Retinal pigment epithelial cell (primary cell): Measurements from ENCODE around the gene DDB1.

Experiments used
- DNase-seq: peaks from one replicate; pipeline ENCODE4 v3.0.0-alpha.2; 2010; ENCODE audit warnings: low read depth
- H3K4me3 ChIP-seq: 2 replicates; pipeline ENCODE4 v1.5.1; 2011; ENCODE audit warnings: mild to moderate bottlenecking, low read length, control low read depth, moderate library complexity
- TF ChIP-seq, protein P1 (sequence below): conservative IDR thresholded peaks from 2 replicates; pipeline ENCODE4 v1.5.1; 2011; ENCODE audit warnings: low read depth, low read length, control low read depth, inconsistent platforms

DDB1 gene

DNA sequence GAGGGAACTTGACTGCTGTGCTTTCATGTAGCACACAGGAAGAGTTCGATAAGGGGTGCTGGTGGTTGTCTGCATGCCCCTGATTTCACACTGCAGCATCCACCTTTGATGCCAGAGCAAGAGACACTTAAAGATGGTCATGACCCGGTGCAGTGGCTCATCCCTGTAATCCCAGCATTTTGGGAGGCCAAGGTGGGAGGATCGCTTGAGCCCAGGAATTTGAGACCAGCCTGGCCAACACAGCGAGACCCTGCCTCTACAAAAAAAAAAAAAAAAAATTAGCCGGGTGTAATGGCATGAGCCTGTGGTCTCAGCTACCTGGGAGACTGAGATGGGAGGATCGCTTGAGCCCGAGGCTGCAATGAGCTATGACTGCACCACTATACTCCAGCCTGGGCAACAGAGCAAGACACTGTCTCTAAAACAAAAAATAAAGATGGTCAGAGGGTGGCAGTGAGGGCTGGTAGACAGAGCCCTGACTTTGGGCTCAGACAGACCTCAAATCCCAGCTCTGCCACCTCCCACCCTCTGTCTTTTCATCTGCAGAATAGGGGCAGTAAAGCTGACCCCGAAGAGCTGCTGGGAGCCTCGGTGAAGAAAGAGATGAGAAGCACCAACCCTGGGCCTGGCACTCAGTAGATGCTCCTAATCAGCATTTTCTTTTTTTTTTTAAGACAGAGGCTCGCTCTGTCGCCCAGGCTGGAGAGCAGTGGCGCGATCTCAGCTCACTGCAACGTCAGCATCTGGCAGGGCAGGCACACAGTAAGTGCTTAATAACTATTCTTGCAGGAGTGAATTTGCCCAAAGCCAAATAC lies 55.5 kb downstream of the DDB1 start:
- H3K4me3 ChIP-seq: no peak overlapping the region
- no peak for DNase-seq
- TF ChIP-seq, protein P1, sequence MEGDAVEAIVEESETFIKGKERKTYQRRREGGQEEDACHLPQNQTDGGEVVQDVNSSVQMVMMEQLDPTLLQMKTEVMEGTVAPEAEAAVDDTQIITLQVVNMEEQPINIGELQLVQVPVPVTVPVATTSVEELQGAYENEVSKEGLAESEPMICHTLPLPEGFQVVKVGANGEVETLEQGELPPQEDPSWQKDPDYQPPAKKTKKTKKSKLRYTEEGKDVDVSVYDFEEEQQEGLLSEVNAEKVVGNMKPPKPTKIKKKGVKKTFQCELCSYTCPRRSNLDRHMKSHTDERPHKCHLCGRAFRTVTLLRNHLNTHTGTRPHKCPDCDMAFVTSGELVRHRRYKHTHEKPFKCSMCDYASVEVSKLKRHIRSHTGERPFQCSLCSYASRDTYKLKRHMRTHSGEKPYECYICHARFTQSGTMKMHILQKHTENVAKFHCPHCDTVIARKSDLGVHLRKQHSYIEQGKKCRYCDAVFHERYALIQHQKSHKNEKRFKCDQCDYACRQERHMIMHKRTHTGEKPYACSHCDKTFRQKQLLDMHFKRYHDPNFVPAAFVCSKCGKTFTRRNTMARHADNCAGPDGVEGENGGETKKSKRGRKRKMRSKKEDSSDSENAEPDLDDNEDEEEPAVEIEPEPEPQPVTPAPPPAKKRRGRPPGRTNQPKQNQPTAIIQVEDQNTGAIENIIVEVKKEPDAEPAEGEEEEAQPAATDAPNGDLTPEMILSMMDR: no peak

DNA sequence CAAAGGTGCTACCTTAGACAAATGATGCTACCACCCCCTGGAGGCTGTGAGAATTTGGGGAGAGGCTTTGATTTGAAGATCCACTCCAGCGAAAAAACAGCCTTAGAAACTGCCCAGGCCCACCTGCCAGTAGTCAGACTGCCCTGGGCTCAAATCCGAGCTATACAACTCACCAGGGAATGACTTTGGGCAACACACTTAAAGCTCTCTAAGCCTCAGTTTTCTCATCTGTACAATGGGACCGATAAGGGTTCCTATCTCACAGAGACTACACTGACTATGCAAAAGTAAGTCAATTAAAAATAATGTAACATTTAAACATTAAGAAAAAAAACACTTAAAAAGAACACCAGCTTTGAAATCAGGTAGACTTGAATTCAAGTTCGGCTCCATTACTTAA lies 57.7 kb downstream of the DDB1 start:
- H3K4me3 ChIP-seq: no peak overlapping the region
- TF ChIP-seq, protein P1: no peak
- DNase-seq: no peak

DNA sequence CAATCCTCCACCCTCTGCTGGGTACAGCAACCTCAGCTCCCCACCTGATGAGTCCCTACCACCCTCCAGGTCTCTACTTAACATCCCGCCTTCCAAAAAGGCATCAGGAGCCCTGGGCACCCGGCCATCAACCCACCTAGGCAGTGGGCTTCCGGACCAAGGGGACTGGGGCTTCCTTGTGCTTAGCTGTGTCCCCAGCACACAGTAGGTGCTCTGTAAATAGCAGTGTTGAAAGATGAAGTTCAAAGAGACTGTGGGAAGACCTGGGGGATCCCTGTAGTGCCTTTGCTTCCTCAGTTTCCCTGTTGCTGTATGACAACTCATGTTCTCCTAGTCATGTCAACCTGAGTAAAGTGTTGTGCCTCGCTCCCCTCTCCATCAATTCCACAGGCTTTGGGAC lies 58.8 kb downstream of the DDB1 start:
- TF ChIP-seq, protein P1: no peak
- DNase-seq: no peak
- H3K4me3 ChIP-seq: no peak overlapping the region

DNA sequence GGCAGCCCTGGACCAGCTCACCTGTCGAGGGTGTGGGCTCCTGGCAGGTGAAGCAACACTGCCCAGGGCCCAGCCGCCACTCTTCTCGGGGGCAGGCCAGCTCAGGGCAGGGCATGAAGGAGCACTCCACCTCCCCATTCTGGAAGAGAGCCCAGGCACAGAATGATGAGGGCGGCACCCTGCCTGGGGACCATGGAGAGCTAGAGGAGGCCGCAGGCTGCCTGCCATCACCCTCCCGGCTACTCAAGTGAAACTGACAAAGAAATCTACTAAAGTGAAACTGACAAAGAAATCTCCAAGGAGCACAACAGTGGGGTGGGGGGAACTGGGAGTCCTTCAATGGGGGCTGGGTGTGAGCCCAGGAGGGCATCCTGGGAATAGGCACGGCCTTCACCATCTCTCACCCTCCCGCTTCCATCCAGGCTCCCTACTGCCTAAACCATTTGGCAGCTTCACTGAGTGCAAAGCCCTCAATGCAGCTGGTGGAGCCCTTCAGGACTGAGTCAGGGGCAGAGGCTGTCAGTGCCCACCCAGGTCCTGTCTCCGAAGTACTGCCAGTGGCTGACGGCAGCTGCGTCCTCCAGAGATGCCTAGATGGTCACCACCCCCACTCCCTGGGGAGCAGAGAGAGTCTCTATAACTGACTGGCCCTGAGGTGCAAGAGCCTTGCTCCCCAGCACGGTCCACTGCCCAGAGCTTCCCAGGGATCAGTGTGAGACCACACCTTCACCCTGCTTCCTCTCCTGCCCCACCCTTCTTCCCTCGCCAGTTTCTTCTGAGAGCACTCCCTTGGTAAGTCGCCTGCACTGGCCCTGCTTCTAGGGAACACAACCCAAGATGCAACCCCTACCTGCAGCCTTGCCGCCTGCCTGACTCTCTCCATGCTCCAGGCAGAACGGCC lies 59.5 kb downstream of the DDB1 start:
- DNase-seq: no peak
- TF ChIP-seq, protein P1: no peak
- no peak overlapping the region for H3K4me3 ChIP-seq

DNA sequence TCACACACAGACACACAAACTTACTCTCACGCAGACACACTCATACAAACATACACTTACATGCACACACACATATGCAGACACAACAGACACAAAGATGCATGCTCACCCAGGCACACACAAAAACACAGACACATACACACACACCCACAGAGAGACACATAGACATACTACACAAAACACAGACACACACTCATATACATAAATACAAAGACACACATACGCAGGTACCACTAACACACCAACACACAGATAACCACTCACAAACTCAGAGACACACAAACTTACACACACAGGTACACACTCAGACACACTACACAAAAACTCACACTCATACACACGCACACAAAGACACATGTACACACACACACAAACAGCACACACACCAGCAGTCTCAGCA lies 60.2 kb downstream of the DDB1 start:
- no peak for DNase-seq
- TF ChIP-seq, protein P1: no peak
- no peak overlapping the region for H3K4me3 ChIP-seq

DNA sequence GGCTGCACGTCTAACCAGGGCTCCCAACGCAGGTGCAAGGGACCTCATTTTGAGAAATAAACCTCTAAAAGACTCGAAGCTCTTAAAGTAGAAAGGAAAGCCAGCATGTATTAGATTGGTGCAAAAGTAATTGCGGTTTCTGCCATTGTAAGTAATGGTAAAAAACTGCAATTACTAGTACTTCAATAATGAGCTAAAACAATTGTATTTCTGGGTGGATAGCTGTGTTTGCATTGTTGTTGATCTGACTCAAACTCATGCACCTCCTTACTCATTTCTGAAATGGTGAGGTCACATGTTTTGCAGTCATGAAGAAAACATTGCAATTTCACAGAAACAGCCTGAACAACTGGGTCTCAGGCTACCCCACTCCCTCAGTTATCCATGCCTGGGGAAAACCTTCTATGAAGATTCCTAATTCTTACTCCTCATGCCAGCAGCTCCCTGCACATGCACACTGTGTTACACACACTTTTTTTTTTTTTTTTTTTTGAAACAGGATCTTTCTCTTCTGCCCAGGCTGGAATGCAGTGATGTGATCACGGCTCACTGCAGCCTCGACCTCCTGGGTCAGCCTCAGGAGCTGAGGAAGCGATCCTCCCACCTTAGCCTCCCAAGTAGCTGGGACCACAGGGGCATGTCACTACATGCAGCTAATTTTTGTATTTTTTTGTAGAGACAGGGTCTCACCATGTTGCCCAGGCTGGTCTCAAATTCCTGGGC lies 62.4 kb downstream of the DDB1 start:
- no peak for DNase-seq
- H3K4me3 ChIP-seq: no peak overlapping the region
- TF ChIP-seq, protein P1: no peak
